A549 (cell line): Measurements from ENCODE around the gene VAV3. TPM values are rescaled to one million over a fixed set of nuclear protein-coding genes. Genes with fewer than 3 reads are reported as not detected.

Experiments
- ATAC-seq, 2 experiments: fragments of 200-7000 bp in 1 of 2; fragments of >200 bp in 1 of 2; cut with Nextera tagmentation in 1 of 2; cut with Tn5 transposase in 1 of 2; 3 replicates each; pipeline versions ENCODE4 v1.8.0 to v1.9.1; 2018 to 2020; ENCODE audit warnings: mild to moderate bottlenecking in 1 of 2, moderate library complexity in 1 of 2
- CTCF ChIA-PET: fragments of 300-600 bp; sonication (Branson Sonifier 250); formaldehyde crosslinking; extraction: SDS; loops from one replicate; lab custom pipeline; 2021; ENCODE audit warnings: antibody characterized with exemption, inconsistent platforms; lab: Yijun Ruan, JAX
- POLR2A ChIA-PET: fragments of 350-600 bp; formaldehyde crosslinking; extraction: SDS; loops from one replicate; lab custom pipeline; 2021; ENCODE audit warnings: antibody characterized with exemption, inconsistent platforms; lab: Yijun Ruan, JAX
- DNase-seq, 2 experiments: peaks; one replicate each; pipeline versions ENCODE4 v3.0.0 to v3.0.0-alpha.2; 2011 to 2016; ENCODE audit warnings: low read depth in 1 of 2, low spot score in 1 of 2
- FAIRE-seq: peaks from 2 replicates; lab custom pipeline; 2011; peaks lifted over from hg19 to GRCh38; lab: Jason Lieb, UNC
- H3K27ac ChIP-seq, 2 experiments: fragments of >200 bp; sonication (Bioruptor Twin); formaldehyde crosslinking; 3 replicates each; pipeline ENCODE4 v1.5.1; 2016 to 2017
- H3K4me1 ChIP-seq: fragments of >200 bp; sonication (Bioruptor Twin); formaldehyde crosslinking; 3 replicates; pipeline ENCODE4 v1.6.1; 2016
- H3K4me2 ChIP-seq: fragments of >200 bp; sonication (Bioruptor Twin); formaldehyde crosslinking; 3 replicates; pipeline ENCODE4 v1.6.1; 2016
- H3K4me3 ChIP-seq: fragments of >200 bp; sonication (Bioruptor Twin); formaldehyde crosslinking; 3 replicates; pipeline ENCODE4 v1.5.1; 2016
- H3K9me3 ChIP-seq: fragments of >200 bp; sonication (Bioruptor Twin); formaldehyde crosslinking; 3 replicates; pipeline ENCODE4 v1.6.1; 2016
- BCL3 ChIP-seq: fragments of >200 bp; sonication (Bioruptor Twin); formaldehyde crosslinking; IDR thresholded peaks from 3 replicates; pipeline ENCODE4 v1.6.1; 2016
- BHLHE40 ChIP-seq: IDR thresholded peaks from 2 replicates; pipeline ENCODE4 v1.6.1; 2012; ENCODE audit warnings: low read depth, low read length, inconsistent platforms
- CBX2 ChIP-seq: fragments of 200-600 bp; sonication (generic); IDR thresholded peaks from 2 replicates; pipeline ENCODE4 v1.6.1; 2016; ENCODE audit warnings: low read depth, mild to moderate bottlenecking, borderline replicate concordance
- EHF ChIP-seq: fragments of 250-450 bp; sonication (Bioruptor Pico); IDR thresholded peaks from 2 replicates; pipeline ENCODE4 v1.5.0; 2020; ENCODE audit warnings: mild to moderate bottlenecking
- EHMT2 ChIP-seq: fragments of 200-600 bp; sonication (generic); IDR thresholded peaks from 2 replicates; pipeline ENCODE4 v1.6.1; 2016; ENCODE audit warnings: antibody characterized with exemption, low read depth, mild to moderate bottlenecking, moderate library complexity
- EP300 ChIP-seq, 2 experiments: fragments of >200 bp; sonication (Bioruptor Twin); formaldehyde crosslinking; IDR thresholded peaks; 2 replicates in 1 of 2; 3 replicates in 1 of 2; pipeline ENCODE4 v1.6.1; 2016 to 2017
- FOSL2 ChIP-seq, 2 experiments: fragments of 450-650 bp in 1 of 2; fragments of >200 bp in 1 of 2; sonication (Bioruptor Twin) in 1 of 2; formaldehyde crosslinking; IDR thresholded peaks; 2 replicates each; pipeline versions ENCODE4 v1.5.0 to v1.6.1; 2016 to 2020; ENCODE audit warnings: mild to moderate bottlenecking in 1 of 2, moderate library complexity in 1 of 2
- FOXS1 ChIP-seq: fragments of 250-450 bp; sonication (Bioruptor Pico); IDR thresholded peaks from 2 replicates; pipeline ENCODE4 v1.5.0; 2020; ENCODE audit warnings: mild to moderate bottlenecking, moderate library complexity
- HEYL ChIP-seq: fragments of 250-450 bp; sonication (Bioruptor Pico); IDR thresholded peaks from 2 replicates; pipeline ENCODE4 v1.8.0; 2021; ENCODE audit warnings: mild to moderate bottlenecking, moderate library complexity
- JUN ChIP-seq, 2 experiments: fragments of >200 bp; sonication (Bioruptor Twin); formaldehyde crosslinking; IDR thresholded peaks; 2 replicates in 1 of 2; 3 replicates in 1 of 2; pipeline ENCODE4 v1.6.1; 2016 to 2017
- NFE2L2 ChIP-seq: fragments of 150-350 bp; conservative IDR thresholded peaks from 2 replicates; pipeline ENCODE4 v1.6.1; 2014; ENCODE audit warnings: low read length
- NR3C1 ChIP-seq: fragments of >200 bp; sonication (Bioruptor Twin); formaldehyde crosslinking; IDR thresholded peaks from 3 replicates; pipeline ENCODE4 v1.6.1; 2017
- PBX3 ChIP-seq: IDR thresholded peaks from 2 replicates; pipeline ENCODE4 v1.6.1; 2012
- PHF8 ChIP-seq: fragments of 200-600 bp; sonication (generic); IDR thresholded peaks from 2 replicates; pipeline ENCODE4 v1.6.1; 2016; ENCODE audit warnings: low read depth, mild to moderate bottlenecking, antibody characterized with exemption, moderate library complexity, borderline replicate concordance
- POLR2A ChIP-seq: IDR thresholded peaks from 2 replicates; pipeline ENCODE4 v1.6.1; 2012; ENCODE audit warnings: mild to moderate bottlenecking, low read length
- POLR2AphosphoS2 ChIP-seq: conservative IDR thresholded peaks from 2 replicates; pipeline ENCODE4 v1.6.1; 2012; ENCODE audit warnings: low read length, improper control_type of control experiment, inconsistent platforms
- RAD21 ChIP-seq, 2 experiments: fragments of >200 bp in 1 of 2; sonication (Bioruptor Twin) in 1 of 2; formaldehyde crosslinking in 1 of 2; IDR thresholded peaks in 1 of 2; conservative IDR thresholded peaks in 1 of 2; 2 replicates in 1 of 2; 3 replicates in 1 of 2; pipeline ENCODE4 v1.6.1; 2012 to 2018; ENCODE audit warnings: inconsistent platforms in 1 of 2
- SMC3 ChIP-seq: fragments of >200 bp; sonication (Bioruptor Twin); formaldehyde crosslinking; IDR thresholded peaks from 3 replicates; pipeline ENCODE4 v1.6.1; 2018; ENCODE audit warnings: inconsistent platforms
- TP53 ChIP-seq: fragments of 250-450 bp; sonication (Bioruptor Pico); IDR thresholded peaks from 2 replicates; pipeline ENCODE4 v1.5.0; 2021; ENCODE audit warnings: mild to moderate bottlenecking, moderate library complexity
- USF2 ChIP-seq: fragments of 450-650 bp; IDR thresholded peaks from 2 replicates; pipeline ENCODE4 v1.6.1; 2014; ENCODE audit warnings: antibody characterized with exemption
- ZNF302 ChIP-seq: fragments of 250-450 bp; sonication (Bioruptor Pico); IDR thresholded peaks from 2 replicates; pipeline ENCODE4 v1.9.0; 2021; ENCODE audit warnings: inconsistent platforms, mild to moderate bottlenecking, moderate library complexity
- WGBS: methylation state at CpG from one replicate; pipeline ENCODE4 v1.1.6; 2017; ENCODE audit errors: missing lambda C conversion rate; 5-methylcytosine and 5-hydroxymethylcytosine counted together
- polyA plus RNA-seq, 4 experiments: library from polyadenylated mRNA; depleted of rRNA in 3 of 4; stranded (reverse); fragments of >200 nt; fragmentation: RNase III in 1 of 4; extraction: RNeasy Plus Mini Kit Qiagen cat#74134 plus additional on column Dnase treatment in 1 of 4; gene quantifications; 2 replicates in 3 of 4; 3 replicates in 1 of 4; pipeline ENCODE4 v1.2.3, GENCODE V29; 2011 to 2017

VAV3 gene
- polyA plus RNA-seq, 2 of the 4 experiments (the other 2 are of a cell fraction), result 12.8 to 22.7 TPM

GRCh38 chr1:107618539-107618938 lies 346.4 kb downstream of the VAV3 start:
- no peaks in the 10 kb centered on the region for H3K4me1 ChIP-seq
- no peak for DNase-seq
- ATAC-seq, result no peak
- no peak for FAIRE-seq
- CTCF ChIA-PET, result no interaction called here
- POLR2A ChIA-PET, result no interaction called here
- TF ChIP-seq POLR2AphosphoS2 (no peak), FOSL2 (IDR thresholded peaks at IDR 0.05) (no peak), FOSL2 (CRISPR knock-in tag; IDR thresholded peaks at IDR 0.05) (no peak)
- no peak overlapping the region for H3K4me3 ChIP-seq
- H3K27ac ChIP-seq, result no peak overlapping the region
- 0 out of 3 replicates have a peak, but pooled peaks cover 3% of the 10 kb centered on the region for H3K9me3 ChIP-seq
- H3K4me2 ChIP-seq, result no peak overlapping the region

GRCh38 chr1:107617921-107618320 lies 347.1 kb downstream of the VAV3 start:
- POLR2A ChIA-PET, result no interaction called here

GRCh38 chr1:107617456-107617855 lies 347.5 kb downstream of the VAV3 start:
- FAIRE-seq (no peak), ATAC-seq (no peak), DNase-seq (no peak)
- ChIA-PET POLR2A (no interaction called here), CTCF (interaction anchor here (1.3 kb wide), 1 partner anchor 187 kb away, joined by 3 read pairs; no protein-coding TSS in a partner anchor)
- Histone ChIP-seq H3K9me3 (peaks cover 11% of the 10 kb centered on the region; the same call in 2 of the 3 replicates), H3K4me1 (no peaks in the 10 kb centered on the region), H3K27ac (no peak overlapping the region), H3K4me2 (no peak overlapping the region), H3K4me3 (no peak overlapping the region)
- TF ChIP-seq EP300 (IDR thresholded peaks at IDR 0.05) (no peak), USF2 (no peak), POLR2A (no peak), BCL3 (no peak), NFE2L2 (no peak), SMC3 (no peak), BHLHE40 (no peak)

More at GRCh38 chr1:107617921-107618320, 347.1 kb downstream of the VAV3 start:
- 76% methylated on average over 8 of the region's 8 CpGs for WGBS
- Histone ChIP-seq H3K4me3 (no peak overlapping the region), H3K9me3 (peaks cover 6% of the 10 kb centered on the region; the same call in 1 of the 3 replicates), H3K27ac (no peak overlapping the region)
- ATAC-seq, result no peak
- CTCF ChIA-PET, result interaction anchor here (1.3 kb wide), 1 partner anchor 187 kb away, joined by 3 read pairs; no protein-coding TSS in a partner anchor
- no peak for TF ChIP-seq ZNF302 (CRISPR knock-in tag)
- no peak for TF ChIP-seq HEYL (CRISPR knock-in tag)
- TF ChIP-seq FOXS1 (CRISPR knock-in tag), result no peak
- TF ChIP-seq EHMT2, result no peak
- no peak for TF ChIP-seq RAD21 (conservative IDR thresholded peaks at IDR 0.05 in 1 of 2, IDR thresholded peaks at IDR 0.05 in 1 of 2)
- TF ChIP-seq EHF (CRISPR knock-in tag), result no peak
- no peak for TF ChIP-seq TP53 (CRISPR knock-in tag)
- TF ChIP-seq PBX3, result no peak
- TF ChIP-seq CBX2, result no peak
- TF ChIP-seq PHF8, result no peak
- TF ChIP-seq EP300 (IDR thresholded peaks at IDR 0.05), result no peak
- no peak for TF ChIP-seq NR3C1
- no peak for TF ChIP-seq JUN (IDR thresholded peaks at IDR 0.05)
- TF ChIP-seq, all 56 proteins: peak for 0
- H3K4me1 ChIP-seq, result no peaks in the 10 kb centered on the region
- DNase-seq (no peak), FAIRE-seq (no peak)
- H3K4me2 ChIP-seq, result no peak overlapping the region
